Measurements from ENCODE around the gene ZNF418. TPM values are rescaled to one million over a fixed set of nuclear protein-coding genes. Genes with fewer than 3 reads are reported as not detected.
"Not testable (repeated sequence)": the region's sequence is repeated elsewhere in the genome, so short reads cannot be mapped to it uniquely, and the experiment has no call there.

ZNF418 gene
- total RNA-seq, 1 experiment from 2014 or later, result 20.8 TPM

GRCh38 chr19:57927587-57927986 is 7.6 kb downstream of the ZNF418 start (continued):
- TF ChIP-seq, protein P1, sequence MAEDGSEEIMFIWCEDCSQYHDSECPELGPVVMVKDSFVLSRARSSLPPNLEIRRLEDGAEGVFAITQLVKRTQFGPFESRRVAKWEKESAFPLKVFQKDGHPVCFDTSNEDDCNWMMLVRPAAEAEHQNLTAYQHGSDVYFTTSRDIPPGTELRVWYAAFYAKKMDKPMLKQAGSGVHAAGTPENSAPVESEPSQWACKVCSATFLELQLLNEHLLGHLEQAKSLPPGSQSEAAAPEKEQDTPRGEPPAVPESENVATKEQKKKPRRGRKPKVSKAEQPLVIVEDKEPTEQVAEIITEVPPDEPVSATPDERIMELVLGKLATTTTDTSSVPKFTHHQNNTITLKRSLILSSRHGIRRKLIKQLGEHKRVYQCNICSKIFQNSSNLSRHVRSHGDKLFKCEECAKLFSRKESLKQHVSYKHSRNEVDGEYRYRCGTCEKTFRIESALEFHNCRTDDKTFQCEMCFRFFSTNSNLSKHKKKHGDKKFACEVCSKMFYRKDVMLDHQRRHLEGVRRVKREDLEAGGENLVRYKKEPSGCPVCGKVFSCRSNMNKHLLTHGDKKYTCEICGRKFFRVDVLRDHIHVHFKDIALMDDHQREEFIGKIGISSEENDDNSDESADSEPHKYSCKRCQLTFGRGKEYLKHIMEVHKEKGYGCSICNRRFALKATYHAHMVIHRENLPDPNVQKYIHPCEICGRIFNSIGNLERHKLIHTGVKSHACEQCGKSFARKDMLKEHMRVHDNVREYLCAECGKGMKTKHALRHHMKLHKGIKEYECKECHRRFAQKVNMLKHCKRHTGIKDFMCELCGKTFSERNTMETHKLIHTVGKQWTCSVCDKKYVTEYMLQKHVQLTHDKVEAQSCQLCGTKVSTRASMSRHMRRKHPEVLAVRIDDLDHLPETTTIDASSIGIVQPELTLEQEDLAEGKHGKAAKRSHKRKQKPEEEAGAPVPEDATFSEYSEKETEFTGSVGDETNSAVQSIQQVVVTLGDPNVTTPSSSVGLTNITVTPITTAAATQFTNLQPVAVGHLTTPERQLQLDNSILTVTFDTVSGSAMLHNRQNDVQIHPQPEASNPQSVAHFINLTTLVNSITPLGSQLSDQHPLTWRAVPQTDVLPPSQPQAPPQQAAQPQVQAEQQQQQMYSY (CRISPR knock-in tag; IDR thresholded peaks at IDR 0.05), result no peak
- no peak for TF ChIP-seq ZNF263 (CRISPR knock-in tag; IDR thresholded peaks at IDR 0.05; ENCODE audit: low read depth)
- TF ChIP-seq HMGA2 (CRISPR knock-in tag; IDR thresholded peaks at IDR 0.05), result no peak
- TF ChIP-seq ELF4 (CRISPR knock-in tag; IDR thresholded peaks at IDR 0.05; ENCODE audit: low read depth), result no peak
- no peak for TF ChIP-seq CDX4 (CRISPR knock-in tag; IDR thresholded peaks at IDR 0.05; ENCODE audit: borderline replicate concordance)

DNA sequence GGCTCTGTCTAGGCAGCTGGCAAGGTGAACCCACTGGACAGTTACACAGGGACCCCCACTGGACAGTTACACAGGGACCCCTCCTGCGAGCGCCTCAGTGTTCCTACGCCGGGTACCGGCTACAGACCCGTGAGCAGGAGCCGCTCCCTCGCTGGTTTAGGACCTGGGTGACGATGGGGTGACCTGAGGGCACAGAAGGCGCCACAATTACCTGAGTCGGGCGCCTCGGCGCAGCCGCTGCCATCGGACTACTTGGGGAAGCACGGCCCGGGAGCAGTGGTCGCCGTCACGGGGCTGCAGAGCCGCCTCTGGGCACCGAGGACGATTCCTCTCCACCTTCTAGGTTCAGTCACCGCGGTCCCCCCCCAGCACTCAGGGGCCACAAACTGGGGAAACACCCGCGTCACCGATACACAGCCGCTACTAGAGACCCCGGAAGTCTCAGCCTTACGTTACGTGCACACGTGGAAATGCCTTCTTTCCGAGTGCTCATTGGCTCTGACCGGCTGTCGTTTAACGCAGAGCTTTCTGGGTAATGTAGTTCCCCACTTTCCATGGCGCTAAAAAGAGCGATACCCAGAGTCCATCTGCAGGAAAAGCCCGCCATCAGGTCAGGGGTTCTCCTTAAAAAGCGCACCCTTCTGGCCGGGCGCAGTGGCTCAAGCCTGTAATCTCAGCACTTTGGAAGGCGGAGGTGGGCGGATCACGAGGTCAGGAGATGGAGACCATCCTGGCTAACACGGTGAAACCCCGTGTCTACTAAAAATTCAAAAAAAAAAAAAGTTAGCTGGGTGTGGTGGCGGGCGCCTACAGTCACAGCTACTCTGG is 18.8 kb downstream of the ZNF418 start, which contains the start of gene ZNF417:
ZNF417 (minus strand) TSS at position 425 of the 828 bp plus-strand sequence; CDS start at position 244, 181 bp downstream.
- not testable (repeated sequence) for H3K27me3 Mint-ChIP-seq (ENCODE audit: low read depth); H3K9me3 Mint-ChIP-seq
- ATAC-seq (peak; percentile 96), DNase-seq (ENCODE audit: low spot score) (peak; percentile 93)
- POLR2A ChIA-PET, result interaction anchor here (0.5 to 1.9 kb wide), 9 partner anchors 15 to 362 kb away, joined by 3 to 10 read pairs (median 5); partner anchors contain the start of genes ZNF154, ZNF418, ZNF606 and ZNF8
- peaks cover 15% of the 10 kb centered on the region for H3K4me1 Mint-ChIP-seq
- H3K4me3 Mint-ChIP-seq, result peak within 1 kb of the TSS; percentile 93
- CTCF ChIA-PET, result interaction anchor here (0.6 to 1.5 kb wide), 14 partner anchors 12 to 241 kb away, joined by 3 to 7 read pairs (median 3); partner anchors contain the start of genes ZNF135, ZNF418, ZNF776 and ZNF814
- peaks cover 41% of the 10 kb centered on the region for H3K36me3 Mint-ChIP-seq
- H3K27ac Mint-ChIP-seq, result peak within 1 kb of the TSS; percentile 91
- TF ChIP-seq, protein P2, sequence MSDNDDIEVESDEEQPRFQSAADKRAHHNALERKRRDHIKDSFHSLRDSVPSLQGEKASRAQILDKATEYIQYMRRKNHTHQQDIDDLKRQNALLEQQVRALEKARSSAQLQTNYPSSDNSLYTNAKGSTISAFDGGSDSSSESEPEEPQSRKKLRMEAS (CRISPR knock-in tag; IDR thresholded peaks at IDR 0.05), result peak; percentile 74
- TF ChIP-seq, protein P3, sequence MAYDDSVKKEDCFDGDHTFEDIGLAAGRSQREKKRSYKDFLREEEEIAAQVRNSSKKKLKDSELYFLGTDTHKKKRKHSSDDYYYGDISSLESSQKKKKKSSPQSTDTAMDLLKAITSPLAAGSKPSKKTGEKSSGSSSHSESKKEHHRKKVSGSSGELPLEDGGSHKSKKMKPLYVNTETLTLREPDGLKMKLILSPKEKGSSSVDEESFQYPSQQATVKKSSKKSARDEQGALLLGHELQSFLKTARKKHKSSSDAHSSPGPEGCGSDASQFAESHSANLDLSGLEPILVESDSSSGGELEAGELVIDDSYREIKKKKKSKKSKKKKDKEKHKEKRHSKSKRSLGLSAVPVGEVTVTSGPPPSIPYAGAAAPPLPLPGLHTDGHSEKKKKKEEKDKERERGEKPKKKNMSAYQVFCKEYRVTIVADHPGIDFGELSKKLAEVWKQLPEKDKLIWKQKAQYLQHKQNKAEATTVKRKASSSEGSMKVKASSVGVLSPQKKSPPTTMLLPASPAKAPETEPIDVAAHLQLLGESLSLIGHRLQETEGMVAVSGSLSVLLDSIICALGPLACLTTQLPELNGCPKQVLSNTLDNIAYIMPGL (CRISPR knock-in tag; IDR thresholded peaks at IDR 0.05), result peak; percentile 58; the same call in 1 of the 2 replicates
- TF ChIP-seq GABPB1 (CRISPR knock-in tag; IDR thresholded peaks at IDR 0.05) (peak; percentile 69), CREM (CRISPR knock-in tag; IDR thresholded peaks at IDR 0.05) (peak; percentile 86), SP1 (CRISPR knock-in tag; conservative IDR thresholded peaks at IDR 0.05) (peak; percentile 65; the same call in 1 of the 2 replicates), NFYB (CRISPR knock-in tag; conservative IDR thresholded peaks at IDR 0.05; ENCODE audit: low read depth) (peak; percentile 75), TEAD1 (CRISPR knock-in tag; IDR thresholded peaks at IDR 0.05) (peak; percentile 71; the same call in 1 of the 2 replicates), ARID4B (CRISPR knock-in tag; IDR thresholded peaks at IDR 0.05; ENCODE audit: borderline replicate concordance) (0 out of 2 replicates have a peak, but pooled peaks have one; percentile 17), ETV6 (CRISPR knock-in tag; IDR thresholded peaks at IDR 0.05) (0 out of 2 replicates have a peak, but pooled peaks have one; percentile 52), USF2 (CRISPR knock-in tag; IDR thresholded peaks at IDR 0.05) (peak; percentile 66)
- TF ChIP-seq, protein P4, sequence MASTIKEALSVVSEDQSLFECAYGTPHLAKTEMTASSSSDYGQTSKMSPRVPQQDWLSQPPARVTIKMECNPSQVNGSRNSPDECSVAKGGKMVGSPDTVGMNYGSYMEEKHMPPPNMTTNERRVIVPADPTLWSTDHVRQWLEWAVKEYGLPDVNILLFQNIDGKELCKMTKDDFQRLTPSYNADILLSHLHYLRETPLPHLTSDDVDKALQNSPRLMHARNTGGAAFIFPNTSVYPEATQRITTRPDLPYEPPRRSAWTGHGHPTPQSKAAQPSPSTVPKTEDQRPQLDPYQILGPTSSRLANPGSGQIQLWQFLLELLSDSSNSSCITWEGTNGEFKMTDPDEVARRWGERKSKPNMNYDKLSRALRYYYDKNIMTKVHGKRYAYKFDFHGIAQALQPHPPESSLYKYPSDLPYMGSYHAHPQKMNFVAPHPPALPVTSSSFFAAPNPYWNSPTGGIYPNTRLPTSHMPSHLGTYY (CRISPR knock-in tag; IDR thresholded peaks at IDR 0.05), result 0 out of 2 replicates have a peak, but pooled peaks have one; percentile 82
- TF ChIP-seq, protein P5, sequence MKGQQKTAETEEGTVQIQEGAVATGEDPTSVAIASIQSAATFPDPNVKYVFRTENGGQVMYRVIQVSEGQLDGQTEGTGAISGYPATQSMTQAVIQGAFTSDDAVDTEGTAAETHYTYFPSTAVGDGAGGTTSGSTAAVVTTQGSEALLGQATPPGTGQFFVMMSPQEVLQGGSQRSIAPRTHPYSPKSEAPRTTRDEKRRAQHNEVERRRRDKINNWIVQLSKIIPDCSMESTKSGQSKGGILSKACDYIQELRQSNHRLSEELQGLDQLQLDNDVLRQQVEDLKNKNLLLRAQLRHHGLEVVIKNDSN (CRISPR knock-in tag; IDR thresholded peaks at IDR 0.05), result peak; percentile 55
- TF ChIP-seq, protein P6, sequence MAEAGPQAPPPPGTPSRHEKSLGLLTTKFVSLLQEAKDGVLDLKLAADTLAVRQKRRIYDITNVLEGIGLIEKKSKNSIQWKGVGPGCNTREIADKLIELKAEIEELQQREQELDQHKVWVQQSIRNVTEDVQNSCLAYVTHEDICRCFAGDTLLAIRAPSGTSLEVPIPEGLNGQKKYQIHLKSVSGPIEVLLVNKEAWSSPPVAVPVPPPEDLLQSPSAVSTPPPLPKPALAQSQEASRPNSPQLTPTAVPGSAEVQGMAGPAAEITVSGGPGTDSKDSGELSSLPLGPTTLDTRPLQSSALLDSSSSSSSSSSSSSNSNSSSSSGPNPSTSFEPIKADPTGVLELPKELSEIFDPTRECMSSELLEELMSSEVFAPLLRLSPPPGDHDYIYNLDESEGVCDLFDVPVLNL (CRISPR knock-in tag; IDR thresholded peaks at IDR 0.05; ENCODE audit: borderline replicate concordance, low read depth), result peak; percentile 63; the same call in 1 of the 2 replicates

All from WTC11 (cell line).